Transverse colon (tissue), 4 donors: ENCODE data around the gene SLITRK4. TPM values are rescaled to one million over a fixed set of nuclear protein-coding genes. Genes with fewer than 3 reads are reported as not detected.

ENCODE experiments used
- DNase-seq: peaks from one replicate; pipeline ENCODE4 v3.0.0-alpha.2; 2019
- H3K27ac ChIP-seq, 4 donors: fragments of 200-600 bp; sonication (generic); 2 replicates each; pipeline ENCODE4 v1.5.1; 2016 to 2018; ENCODE audit warnings: inconsistent platforms in 4 of 4
- H3K27me3 ChIP-seq: fragments of 200-600 bp; sonication (generic); 2 replicates; pipeline ENCODE4 v1.5.1; 2017; ENCODE audit warnings: inconsistent platforms
- H3K36me3 ChIP-seq, 4 donors: fragments of 200-600 bp; sonication (generic); 2 replicates each; pipeline ENCODE4 v1.5.1; 2017 to 2019; ENCODE audit warnings: inconsistent platforms in 4 of 4
- H3K4me1 ChIP-seq, 4 donors: fragments of 200-600 bp; sonication (generic); 2 replicates each; pipeline ENCODE4 v1.5.1; 2017 to 2020; ENCODE audit warnings: inconsistent platforms in 4 of 4
- H3K4me3 ChIP-seq, 4 donors: fragments of 200-600 bp; sonication (generic); 1 replicate in 1 of 4; 2 replicates in 3 of 4; pipeline versions ENCODE4 v1.5.1 to v1.6.1; 2017 to 2019; ENCODE audit warnings: inconsistent platforms in 4 of 4
- H3K9me3 ChIP-seq, 2 donors: fragments of 200-600 bp; sonication (generic); 2 replicates each; pipeline ENCODE4 v1.5.1; 2017 to 2019; ENCODE audit warnings: inconsistent platforms in 2 of 2
- CTCF ChIP-seq, 5 experiments: fragments of 200-600 bp in 3 of 5; fragments of 450-650 bp in 2 of 5; sonication (generic) in 3 of 5; IDR thresholded peaks; 1 replicate in 2 of 5; 2 replicates in 3 of 5; pipeline ENCODE4 v1.5.1; 2016 to 2017; ENCODE audit warnings: antibody characterized with exemption in 5 of 5, inconsistent platforms in 3 of 5, mild to moderate bottlenecking in 2 of 5, moderate library complexity in 1 of 5
- EP300 ChIP-seq: sonication (generic); formaldehyde crosslinking; IDR thresholded peaks from one replicate; pipeline ENCODE4 v1.6.1; 2017; ENCODE audit warnings: antibody characterized with exemption, low read depth
- POLR2A ChIP-seq: fragments of 450-650 bp; IDR thresholded peaks from one replicate; pipeline ENCODE4 v1.6.1; 2016; ENCODE audit warnings: antibody characterized with exemption, mild to moderate bottlenecking, moderate library complexity
- POLR2AphosphoS5 ChIP-seq, 3 donors: sonication (generic); formaldehyde crosslinking; IDR thresholded peaks; one replicate each; pipeline ENCODE4 v1.6.1; 2016; ENCODE audit warnings: antibody characterized with exemption in 3 of 3
- WGBS, 2 donors: methylation state at CpG; one replicate each; pipeline ENCODE4 v1.1.5; 2018; ENCODE audit warnings: low coverage in 1 of 2; 5-methylcytosine and 5-hydroxymethylcytosine counted together
- in situ Hi-C, 4 donors: fragments of 200-750 bp; cut with MboI; loops; one replicate each; pipeline versions ENCODE4 v1.15.0 to v1.15.1; 2017; ENCODE audit warnings: low sequenced_read_pairs in 3 of 4, low pct_ligation_motif_present in 1 of 4, low pct_unique_long_range_greater_than_20kb in 1 of 4
- intact Hi-C: fragments of 100-400 bp; cut with DNase I; formaldehyde crosslinking; loops from one replicate; pipeline ENCODE4 v1.15.1; 2023; ENCODE audit warnings: low total_unique reads
- total RNA-seq, 4 donors: library from RNA; depleted of rRNA; stranded (reverse); fragments of >200 nt; gene quantifications; one replicate each; pipeline ENCODE4 v1.1.0, GENCODE V29; 2016

The SLITRK4 gene
- total RNA-seq = under 1 TPM in 2 of 4 donors, not detected in 2; 0.14 to 0.32 TPM

GRCh38 chrX:143635915-143636314 lies at the start of gene SLITRK4:
Gene SLITRK4, minus strand, starts transcription at chrX:143636101. Its CDS starts 4,993 bp downstream, at chrX:143631108.
- peaks cover 30% of the 10 kb centered on the region for H3K27me3 ChIP-seq
- in situ Hi-C loops (no loop called here), intact Hi-C loops (no loop called here)
- TF ChIP-seq POLR2AphosphoS5 (IDR thresholded peaks at IDR 0.05) (no peak), CTCF (IDR thresholded peaks at IDR 0.05) (no peak), EP300 (no peak), POLR2A (no peak)
- H3K4me3 ChIP-seq = peak within 1 kb of the TSS in 2 of 4 donors; percentile 21 to 48
- H3K4me1 ChIP-seq = peaks cover 0 to 6% (median 0%) of the 10 kb centered on the region in 4 donors
- DNase-seq = no peak
- 0 to 55% methylated on average over 2 to 10 of the region's 10 CpGs for WGBS, 2 donors
- H3K9me3 ChIP-seq = no peaks in the 10 kb centered on the region
- H3K36me3 ChIP-seq = no peaks in the 10 kb centered on the region
- H3K27ac ChIP-seq = no peak within 1 kb of the TSS

GRCh38 chrX:143683486-143683885 lies 47.6 kb upstream of the SLITRK4 start:
- no peak for TF ChIP-seq EP300
- no peak for TF ChIP-seq POLR2AphosphoS5 (IDR thresholded peaks at IDR 0.05)
- no peak for TF ChIP-seq CTCF (IDR thresholded peaks at IDR 0.05)
- no peak for TF ChIP-seq POLR2A
- Histone ChIP-seq H3K4me1 (no peaks in the 10 kb centered on the region), H3K4me3 (no peak overlapping the region), H3K27me3 (no peaks in the 10 kb centered on the region), H3K36me3 (no peaks in the 10 kb centered on the region), H3K27ac (no peak overlapping the region), H3K9me3 (no peaks in the 10 kb centered on the region)
- intact Hi-C loops = no loop called here
- 65% methylated on average over 3 of the region's 3 CpGs; no CpG with 5 or more reads in 1 of the 2 donors for WGBS, 2 donors
- in situ Hi-C loops = no loop called here
- no peak for DNase-seq

GRCh38 chrX:143674926-143675325 lies 39.0 kb upstream of the SLITRK4 start:
- in situ Hi-C loops = no loop called here
- no peaks in the 10 kb centered on the region for H3K36me3 ChIP-seq
- TF ChIP-seq CTCF (IDR thresholded peaks at IDR 0.05) (no peak), EP300 (no peak), POLR2A (no peak), POLR2AphosphoS5 (IDR thresholded peaks at IDR 0.05) (no peak)

GRCh38 chrX:143669395-143669794 lies 33.5 kb upstream of the SLITRK4 start:
- no peak for TF ChIP-seq CTCF (IDR thresholded peaks at IDR 0.05)
- TF ChIP-seq EP300 = no peak
- no peak for TF ChIP-seq POLR2A
- no peak for TF ChIP-seq POLR2AphosphoS5 (IDR thresholded peaks at IDR 0.05)
- intact Hi-C loops (no loop called here), in situ Hi-C loops (no loop called here)
- no peak for DNase-seq
- Histone ChIP-seq H3K4me3 (no peak overlapping the region), H3K27ac (no peak overlapping the region), H3K4me1 (no peaks in the 10 kb centered on the region), H3K36me3 (no peaks in the 10 kb centered on the region), H3K27me3 (no peaks in the 10 kb centered on the region), H3K9me3 (no peaks in the 10 kb centered on the region)
- WGBS, 2 donors = 0 to 9% methylated on average over 2 to 5 of the region's 5 CpGs

More at GRCh38 chrX:143674926-143675325, 39.0 kb upstream of the SLITRK4 start:
- no peaks in the 10 kb centered on the region for H3K9me3 ChIP-seq
- 69 to 89% methylated on average over 1 to 4 of the region's 4 CpGs for WGBS, 2 donors
- H3K4me3 ChIP-seq = no peak overlapping the region
- H3K27me3 ChIP-seq = no peaks in the 10 kb centered on the region
- H3K4me1 ChIP-seq = no peaks in the 10 kb centered on the region
- no peak overlapping the region for H3K27ac ChIP-seq
- intact Hi-C loops = no loop called here
- DNase-seq = no peak
